Gastrocnemius medialis (tissue), 4 donors: ENCODE results near the gene TWSG1. TPM values are rescaled to one million over a fixed set of nuclear protein-coding genes. Genes with fewer than 3 reads are reported as not detected.
A peak's percentile ranks its signal among the peaks of the same experiment; 100 is the strongest.

Experiments used
- ATAC-seq, 2 donors: fragments of 150-250 bp; one replicate each; pipeline ENCODE4 v1.9.1; 2016
- DNase-seq, 2 donors: peaks; one replicate each; pipeline ENCODE4 v3.0.0-alpha.2; 2019
- H3K27ac ChIP-seq, 4 donors: fragments of 200-600 bp; sonication (generic); 1 replicate in 1 of 4; 2 replicates in 3 of 4; pipeline ENCODE4 v1.5.1; 2016 to 2018; ENCODE audit warnings: mild to moderate bottlenecking in 2 of 4, moderate library complexity in 1 of 4
- H3K27me3 ChIP-seq, 3 donors: fragments of 200-600 bp; sonication (generic) in 2 of 3; 1 replicate in 1 of 3; 2 replicates in 2 of 3; pipeline versions ENCODE4 v1.5.1 to v1.6.0; 2016 to 2019; ENCODE audit warnings: mild to moderate bottlenecking in 1 of 3, moderate library complexity in 1 of 3
- H3K36me3 ChIP-seq, 2 donors: fragments of 200-600 bp; sonication (generic) in 1 of 2; one replicate each; pipeline ENCODE4 v1.5.1; 2017 to 2018
- H3K4me1 ChIP-seq, 2 donors: fragments of 200-600 bp; sonication (generic) in 1 of 2; one replicate each; pipeline ENCODE4 v1.5.1; 2016 to 2017; ENCODE audit warnings: mild to moderate bottlenecking in 2 of 2
- H3K4me3 ChIP-seq, 4 donors: fragments of 200-600 bp; sonication (generic) in 3 of 4; 1 replicate in 1 of 4; 2 replicates in 3 of 4; pipeline ENCODE4 v1.5.1; 2016 to 2019; ENCODE audit warnings: mild to moderate bottlenecking in 2 of 4
- H3K9me3 ChIP-seq, 3 donors: fragments of 200-600 bp; sonication (generic) in 2 of 3; 1 replicate in 1 of 3; 2 replicates in 2 of 3; pipeline ENCODE4 v1.5.1; 2016 to 2019
- CTCF ChIP-seq, 5 experiments: fragments of 450-650 bp in 3 of 5; fragments of 200-600 bp in 2 of 5; sonication (generic) in 2 of 5; IDR thresholded peaks in 4 of 5; conservative IDR thresholded peaks in 1 of 5; 1 replicate in 4 of 5; 2 replicates in 1 of 5; pipeline ENCODE4 v1.5.1; 2016 to 2019; ENCODE audit warnings: antibody characterized with exemption in 5 of 5, mild to moderate bottlenecking in 3 of 5, moderate library complexity in 3 of 5
- POLR2A ChIP-seq, 2 donors: fragments of 450-650 bp; IDR thresholded peaks; one replicate each; pipeline ENCODE4 v1.6.1; 2017; ENCODE audit warnings: antibody characterized with exemption in 2 of 2, mild to moderate bottlenecking in 2 of 2, moderate library complexity in 2 of 2
- in situ Hi-C, 4 donors: fragments of 200-750 bp; cut with MboI; loops; one replicate each; pipeline versions ENCODE4 v1.15.0 to v1.8.0; 2017; ENCODE audit warnings: low sequenced_read_pairs in 4 of 4
- intact Hi-C: fragments of 100-400 bp; cut with DNase I; formaldehyde crosslinking; loops from one replicate; pipeline ENCODE4 v1.15.1; 2023; ENCODE audit warnings: low total_unique reads
- total RNA-seq, 4 donors: library from RNA; depleted of rRNA; stranded (reverse); fragments of >200 nt; gene quantifications; one replicate each; pipeline versions ENCODE4 v1.1.0 to v1.2.3, GENCODE V29; 2016

Gene TWSG1
- total RNA-seq, 4 donors from 2014 or later: 5.3 to 9.5 (median 8.1) TPM

- ATAC-seq (no peak), DNase-seq (no peak)
- no peaks in the 10 kb centered on the region for H3K9me3 ChIP-seq
- no peaks in the 10 kb centered on the region for H3K27me3 ChIP-seq
- H3K36me3 ChIP-seq: no peaks in the 10 kb centered on the region
- in situ Hi-C loops (loop anchor here in 3 of 4 donors (10.0 to 25.0 kb wide), 2 partner anchors 272 to 684 kb away; no protein-coding TSS in a partner anchor), intact Hi-C loops (no loop called here)
- H3K4me3 ChIP-seq: no peak overlapping the region
- TF ChIP-seq POLR2A (IDR thresholded peaks at IDR 0.05): no peak
- no peaks in the 10 kb centered on the region for H3K4me1 ChIP-seq
- no peak overlapping the region for H3K27ac ChIP-seq
Measured at GRCh38 chr18:9346775-9347174, 12.2 kb downstream of the TWSG1 start.

- no peak overlapping the region for H3K27ac ChIP-seq
- H3K9me3 ChIP-seq: no peaks in the 10 kb centered on the region
- H3K4me3 ChIP-seq: no peak overlapping the region
- intact Hi-C loops: no loop called here
- DNase-seq: no peak
- no peaks in the 10 kb centered on the region for H3K27me3 ChIP-seq
- in situ Hi-C loops: loop anchor here in 3 of 4 donors (10.0 to 25.0 kb wide), 2 partner anchors 273 to 686 kb away; no protein-coding TSS in a partner anchor
- no peaks in the 10 kb centered on the region for H3K36me3 ChIP-seq
- ATAC-seq: no peak
- H3K4me1 ChIP-seq: no peaks in the 10 kb centered on the region
- TF ChIP-seq POLR2A (IDR thresholded peaks at IDR 0.05): no peak
- no peak for TF ChIP-seq CTCF (IDR thresholded peaks at IDR 0.05 in 4 of 5, conservative IDR thresholded peaks at IDR 0.05 in 1 of 5)
Measured at GRCh38 chr18:9348079-9348671, 13.6 kb downstream of the TWSG1 start.

- ATAC-seq (no peak), DNase-seq (no peak)
- TF ChIP-seq CTCF (IDR thresholded peaks at IDR 0.05 in 4 of 5, conservative IDR thresholded peaks at IDR 0.05 in 1 of 5) (no peak), POLR2A (IDR thresholded peaks at IDR 0.05) (no peak)
- no peaks in the 10 kb centered on the region for H3K27me3 ChIP-seq
- H3K9me3 ChIP-seq: no peaks in the 10 kb centered on the region
- in situ Hi-C loops: loop anchor here in 3 of 4 donors (10.0 to 25.0 kb wide), 2 partner anchors 274 to 686 kb away; no protein-coding TSS in a partner anchor
- intact Hi-C loops: no loop called here
- no peak overlapping the region for H3K4me3 ChIP-seq
- H3K36me3 ChIP-seq: no peaks in the 10 kb centered on the region
- peaks cover 0 to 5% of the 10 kb centered on the region in 2 donors for H3K4me1 ChIP-seq
- no peak overlapping the region for H3K27ac ChIP-seq
Measured at GRCh38 chr18:9348766-9349165, 14.2 kb downstream of the TWSG1 start.

- TF ChIP-seq CTCF (IDR thresholded peaks at IDR 0.05 in 4 of 5, conservative IDR thresholded peaks at IDR 0.05 in 1 of 5) (no peak), POLR2A (IDR thresholded peaks at IDR 0.05) (no peak)
- no peaks in the 10 kb centered on the region for H3K9me3 ChIP-seq
- H3K4me1 ChIP-seq: peaks cover 0 to 12% of the 10 kb centered on the region in 2 donors
- H3K36me3 ChIP-seq: no peaks in the 10 kb centered on the region
- intact Hi-C loops: no loop called here
- H3K27me3 ChIP-seq: no peaks in the 10 kb centered on the region
- no peak for ATAC-seq
- DNase-seq: no peak
- no peak overlapping the region for H3K4me3 ChIP-seq
- in situ Hi-C loops: no loop called here
- H3K27ac ChIP-seq: no peak overlapping the region
Measured at GRCh38 chr18:9353596-9353995, 19.0 kb downstream of the TWSG1 start.

GRCh38 chr18:9354256-9354655, 19.7 kb downstream of the TWSG1 start:
- Histone ChIP-seq H3K27me3 (no peaks in the 10 kb centered on the region), H3K4me3 (no peak overlapping the region), H3K27ac (peak overlapping the region in 1 of 4 donors; percentile 58), H3K4me1 (peaks cover 0 to 12% of the 10 kb centered on the region in 2 donors), H3K9me3 (no peaks in the 10 kb centered on the region), H3K36me3 (no peaks in the 10 kb centered on the region)
- in situ Hi-C loops: no loop called here
- intact Hi-C loops: no loop called here
- TF ChIP-seq POLR2A (IDR thresholded peaks at IDR 0.05): no peak
- no peak for TF ChIP-seq CTCF (IDR thresholded peaks at IDR 0.05 in 4 of 5, conservative IDR thresholded peaks at IDR 0.05 in 1 of 5)
- DNase-seq: no peak
- ATAC-seq: peak; percentile 66 to 93
